Pulmonary artery endothelial cell (primary cell): ENCODE results near the gene HS6ST3. TPM values are rescaled to one million over a fixed set of nuclear protein-coding genes. Genes with fewer than 3 reads are reported as not detected.

Experiments used
- DNase-seq: peaks from one replicate; pipeline ENCODE4 v3.0.0-alpha.2; 2011; ENCODE audit warnings: low read depth, low spot score
- total RNA-seq: library from RNA; depleted of rRNA; stranded (reverse); fragments of >200 nt; gene quantifications from 2 replicates; pipeline ENCODE4 v1.2.3, GENCODE V29; 2014

The HS6ST3 gene
- total RNA-seq, 1 donor from 2014 or later, result 1.9 TPM

GRCh38 chr13:96783511-96783910, 693.6 kb downstream of the HS6ST3 start:
- DNase-seq, result no peak

- DNase-seq, result no peak
Measured at GRCh38 chr13:96785986-96786385, 696.1 kb downstream of the HS6ST3 start.

GRCh38 chr13:96792188-96792587, 702.3 kb downstream of the HS6ST3 start:
- DNase-seq, result no peak

DNA sequence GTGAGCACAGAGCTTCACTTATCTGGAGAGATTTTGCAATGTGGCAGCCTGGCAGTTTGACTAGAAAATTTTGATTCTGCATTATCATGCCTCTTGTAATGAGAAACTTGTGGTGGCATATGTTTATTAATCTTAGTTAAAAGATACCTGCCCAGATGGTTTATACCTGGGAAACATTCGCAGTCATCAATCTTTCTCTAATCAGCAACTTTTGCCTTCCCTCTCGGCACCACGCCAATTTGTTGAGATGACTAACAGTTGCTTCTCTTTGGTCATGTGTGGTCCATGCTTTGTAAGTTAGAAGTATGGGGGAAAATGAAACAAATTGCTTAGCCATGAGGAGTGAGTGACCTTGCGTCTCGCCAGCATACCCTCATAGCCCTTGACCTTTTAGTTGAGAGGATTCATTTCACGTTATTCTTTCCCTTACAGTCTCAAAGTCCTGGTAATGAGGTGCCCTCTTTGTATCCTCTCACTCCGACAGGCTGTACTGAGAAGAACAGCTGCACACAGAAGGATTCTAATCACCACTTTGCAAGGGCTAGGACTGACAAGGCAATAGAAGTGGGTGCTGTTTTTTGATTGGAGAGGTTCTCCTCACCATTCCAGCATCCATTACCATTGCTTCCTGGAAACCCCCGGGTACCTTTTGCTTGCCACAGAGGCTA, 703.0 kb downstream of the HS6ST3 start:
- DNase-seq, result no peak

DNA sequence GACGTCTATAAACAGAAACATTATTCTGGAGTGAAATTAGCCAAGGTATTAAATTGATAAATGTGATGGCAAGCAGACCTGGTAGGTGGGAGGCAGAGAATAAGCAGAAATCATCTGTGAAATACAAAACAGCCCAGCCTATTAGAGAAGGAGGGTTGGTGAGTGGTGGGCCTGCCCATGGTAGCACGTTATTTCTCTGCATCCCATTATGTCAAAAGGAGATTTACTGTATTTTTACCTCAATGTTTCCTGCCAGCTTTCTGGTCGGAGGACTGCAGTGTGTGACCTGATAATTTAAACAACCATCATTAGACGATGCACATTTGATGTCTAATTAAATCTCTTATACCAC, 703.5 kb downstream of the HS6ST3 start:
- DNase-seq, result no peak

GRCh38 chr13:96794669-96795068, 704.8 kb downstream of the HS6ST3 start:
- no peak for DNase-seq

- no peak for DNase-seq
Measured at GRCh38 chr13:96795670-96796069, 705.8 kb downstream of the HS6ST3 start.

DNA sequence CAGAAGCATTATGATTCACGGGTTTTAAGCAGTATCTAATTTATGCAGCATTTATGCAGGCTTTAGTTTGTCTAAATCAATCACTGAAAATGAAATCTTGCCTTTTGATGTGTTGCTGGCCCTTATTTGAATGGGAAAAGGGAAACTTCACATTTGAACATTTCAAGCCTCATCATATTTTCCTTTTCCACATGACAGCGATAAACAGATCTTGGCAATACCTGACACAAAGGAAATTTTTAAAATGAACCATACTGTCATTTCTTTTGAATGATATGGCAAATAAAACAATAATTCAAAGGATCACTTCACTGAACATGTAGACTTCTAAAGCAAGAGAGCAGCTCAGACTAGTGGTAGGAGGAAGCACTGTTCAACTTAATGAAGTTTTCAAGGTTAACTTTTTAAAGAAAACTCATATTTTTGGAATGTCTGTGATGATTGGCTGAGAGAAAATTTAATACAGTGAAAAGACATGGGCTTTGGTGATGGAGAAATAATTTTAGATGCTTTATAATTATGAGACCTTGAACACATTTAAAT, 706.3 kb downstream of the HS6ST3 start:
- DNase-seq, result no peak

GRCh38 chr13:96797136-96797535, 707.2 kb downstream of the HS6ST3 start:
- DNase-seq, result no peak

DNA sequence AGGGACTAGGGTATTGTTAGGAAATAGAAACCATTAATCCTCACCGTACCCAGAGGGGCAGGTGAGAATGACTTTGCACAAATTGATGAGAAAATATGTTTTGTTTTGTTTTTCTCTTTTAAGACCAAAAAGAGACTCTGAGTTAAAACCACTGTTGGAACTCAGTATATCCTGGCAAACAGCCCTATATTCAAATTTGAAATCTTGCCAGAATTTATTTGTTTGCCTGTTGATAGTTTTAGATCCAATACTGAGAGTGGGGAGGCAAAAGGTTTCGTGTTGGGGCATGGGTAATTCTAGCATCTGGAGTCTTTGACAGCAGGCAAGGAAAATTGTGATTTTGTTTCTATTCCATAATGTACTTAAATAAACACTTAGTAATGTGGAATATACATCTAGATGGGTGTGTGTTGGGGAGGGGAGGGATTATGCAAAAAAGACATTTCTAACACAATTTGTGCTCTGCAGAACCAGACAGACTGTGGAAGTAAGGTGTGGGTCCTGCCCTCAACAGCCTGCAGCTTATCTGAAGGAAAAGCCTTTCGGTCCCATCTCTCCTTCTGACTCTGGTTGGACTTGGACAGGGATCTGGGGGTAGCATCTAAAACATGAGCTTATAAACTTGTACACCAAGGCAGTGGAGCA, 713.7 kb downstream of the HS6ST3 start:
- DNase-seq, result no peak

DNA sequence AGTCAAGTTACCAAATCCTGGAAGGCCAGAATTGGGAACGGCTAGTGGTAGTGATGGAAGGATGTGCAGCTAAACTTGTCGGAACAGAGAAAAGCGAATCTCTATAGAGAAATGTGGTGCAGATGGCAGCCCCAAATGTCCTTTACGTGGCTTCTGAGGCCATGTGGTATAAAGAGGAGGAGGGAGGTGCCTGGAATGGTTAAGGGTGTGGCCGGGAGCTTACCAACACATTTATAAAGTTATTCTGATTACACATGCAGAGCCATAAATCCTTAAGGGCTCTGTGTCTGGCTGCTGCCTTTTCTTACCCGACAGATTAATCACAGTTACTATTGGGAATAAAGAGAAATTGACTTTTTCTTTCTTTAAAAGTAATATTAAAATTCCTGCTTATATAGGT, 714.3 kb downstream of the HS6ST3 start:
- DNase-seq, result no peak

- DNase-seq, result no peak
Measured at GRCh38 chr13:96806746-96807145, 716.8 kb downstream of the HS6ST3 start.

GRCh38 chr13:96809366-96810096, 719.6 kb downstream of the HS6ST3 start:
- DNase-seq, result no peak

DNA sequence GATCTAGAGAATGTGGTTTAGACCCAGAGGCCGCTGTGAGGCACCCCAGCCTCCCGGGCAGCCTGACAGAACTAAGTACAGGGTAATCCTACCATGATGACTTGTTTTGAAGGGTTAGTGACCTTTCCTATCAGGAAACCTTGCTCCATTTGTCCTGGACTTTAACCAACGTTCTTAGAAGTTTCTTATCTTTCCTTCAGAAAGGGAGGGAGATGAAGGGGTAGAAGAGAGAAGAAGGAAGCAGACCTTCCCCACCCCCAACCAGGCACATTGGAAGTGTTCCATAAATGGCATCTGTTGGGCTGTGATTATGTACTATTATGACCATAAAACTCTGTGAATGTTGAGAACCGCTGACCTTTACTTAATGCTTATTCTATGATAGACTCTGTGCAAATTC, 720.2 kb downstream of the HS6ST3 start:
- no peak for DNase-seq

- DNase-seq, result no peak
Measured at GRCh38 chr13:96811049-96811448, 721.1 kb downstream of the HS6ST3 start.

DNA sequence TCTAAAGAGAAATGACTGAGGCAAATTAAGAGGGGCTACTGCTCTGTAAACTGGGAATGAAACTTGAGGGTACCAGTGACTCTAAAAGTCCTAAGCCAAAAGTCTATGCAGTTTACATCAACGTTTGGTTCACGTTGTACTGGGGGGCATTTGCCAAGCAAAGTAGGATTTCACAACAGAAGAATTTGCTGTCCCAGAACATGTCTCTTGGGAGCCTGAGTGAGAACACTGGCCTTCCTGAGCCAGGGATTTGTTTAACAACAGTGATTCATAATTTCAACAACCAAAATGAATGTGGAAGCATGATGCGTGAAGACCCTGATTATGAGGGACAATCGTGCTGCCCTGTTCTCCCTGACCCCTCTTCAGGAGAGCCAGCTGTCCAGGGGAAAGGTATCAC, 726.4 kb downstream of the HS6ST3 start:
- no peak for DNase-seq

DNA sequence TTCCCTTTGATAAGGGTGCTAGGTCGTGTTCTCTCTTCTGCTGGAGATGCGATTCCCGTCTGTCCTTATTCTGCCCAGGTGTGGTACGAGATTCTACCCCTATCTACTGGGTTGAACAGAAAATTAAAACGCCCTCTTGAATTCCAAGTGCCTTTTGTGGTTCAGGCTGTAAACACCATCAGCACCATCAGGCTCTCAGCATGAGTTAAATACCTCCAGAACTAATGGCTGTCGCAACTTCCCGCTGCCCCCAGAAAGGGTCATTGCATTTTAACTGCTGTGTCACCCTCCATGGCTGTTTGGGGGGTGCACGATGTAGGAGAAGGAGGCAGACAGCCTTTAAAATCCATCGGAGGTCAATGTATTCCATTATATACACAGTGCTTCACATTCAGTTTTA, 727.0 kb downstream of the HS6ST3 start:
- no peak for DNase-seq

GRCh38 chr13:96817336-96817941, 727.5 kb downstream of the HS6ST3 start:
- DNase-seq, result no peak

- no peak for DNase-seq
Measured at GRCh38 chr13:96819375-96819774, 729.5 kb downstream of the HS6ST3 start.

DNA sequence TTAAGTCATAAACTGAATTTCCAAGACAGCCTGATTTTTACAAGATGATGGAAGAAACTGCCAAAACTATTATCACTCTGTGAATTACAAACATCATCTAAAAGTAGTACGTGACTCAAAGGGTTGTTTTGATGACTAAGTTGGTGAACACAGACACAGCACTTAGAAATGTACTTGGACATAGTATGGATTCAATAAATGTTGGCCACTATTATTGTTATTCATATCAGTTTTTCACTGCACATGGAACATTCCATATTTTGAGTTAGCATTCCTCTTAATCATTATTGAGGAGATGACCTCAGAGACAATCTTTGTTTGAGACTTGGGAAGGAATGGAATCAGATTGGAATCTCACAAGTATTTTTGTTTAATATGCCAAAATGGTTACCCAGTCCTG, 731.5 kb downstream of the HS6ST3 start:
- DNase-seq, result no peak

DNA sequence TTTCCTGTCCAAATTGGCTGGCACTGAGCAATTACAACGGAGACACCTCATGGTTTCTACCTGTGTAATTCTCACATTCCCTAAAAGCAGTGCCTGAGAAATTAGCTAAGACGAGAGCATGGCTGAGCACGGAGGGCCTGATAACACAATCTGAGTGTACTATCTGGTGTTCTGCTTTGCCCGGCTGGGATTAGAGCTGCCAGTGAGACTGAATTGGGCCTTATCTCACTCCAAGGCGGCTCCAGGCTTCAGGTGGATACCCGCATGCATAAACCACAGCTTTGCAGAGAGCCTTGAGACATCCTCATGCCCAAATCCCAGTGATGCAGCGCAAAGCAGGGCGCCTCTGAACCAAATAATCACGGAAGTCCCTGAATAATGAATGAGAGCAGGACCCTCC, 732.1 kb downstream of the HS6ST3 start:
- no peak for DNase-seq

- no peak for DNase-seq
Measured at GRCh38 chr13:96822895-96823294, 733.0 kb downstream of the HS6ST3 start.
